ENCODE measurements around the gene CXCR6.

The CXCR6 gene

DNA sequence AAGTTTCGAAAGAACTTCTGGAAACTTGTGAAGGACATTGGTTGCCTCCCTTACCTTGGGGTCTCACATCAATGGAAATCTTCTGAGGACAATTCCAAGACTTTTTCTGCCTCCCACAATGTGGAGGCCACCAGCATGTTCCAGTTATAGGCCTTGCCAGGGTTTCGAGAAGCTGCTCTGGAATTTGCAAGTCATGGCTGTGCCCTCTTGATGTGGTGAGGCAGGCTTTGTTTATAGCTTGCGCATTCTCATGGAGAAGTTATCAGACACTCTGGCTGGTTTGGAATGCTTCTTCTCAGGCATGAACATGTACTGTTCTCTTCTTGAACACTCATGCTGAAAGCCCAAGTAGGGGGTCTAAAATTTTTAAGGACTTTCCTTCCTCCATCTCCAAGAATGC lies 4.1 kb downstream of the CXCR6 start:
- peak overlapping the region in 1 of 2 donors; percentile 54 for H3K27ac ChIP-seq
- no peak for DNase-seq (ENCODE audit: low spot score)
- H3K4me3 ChIP-seq, result no peak overlapping the region
- TF ChIP-seq, protein P1, sequence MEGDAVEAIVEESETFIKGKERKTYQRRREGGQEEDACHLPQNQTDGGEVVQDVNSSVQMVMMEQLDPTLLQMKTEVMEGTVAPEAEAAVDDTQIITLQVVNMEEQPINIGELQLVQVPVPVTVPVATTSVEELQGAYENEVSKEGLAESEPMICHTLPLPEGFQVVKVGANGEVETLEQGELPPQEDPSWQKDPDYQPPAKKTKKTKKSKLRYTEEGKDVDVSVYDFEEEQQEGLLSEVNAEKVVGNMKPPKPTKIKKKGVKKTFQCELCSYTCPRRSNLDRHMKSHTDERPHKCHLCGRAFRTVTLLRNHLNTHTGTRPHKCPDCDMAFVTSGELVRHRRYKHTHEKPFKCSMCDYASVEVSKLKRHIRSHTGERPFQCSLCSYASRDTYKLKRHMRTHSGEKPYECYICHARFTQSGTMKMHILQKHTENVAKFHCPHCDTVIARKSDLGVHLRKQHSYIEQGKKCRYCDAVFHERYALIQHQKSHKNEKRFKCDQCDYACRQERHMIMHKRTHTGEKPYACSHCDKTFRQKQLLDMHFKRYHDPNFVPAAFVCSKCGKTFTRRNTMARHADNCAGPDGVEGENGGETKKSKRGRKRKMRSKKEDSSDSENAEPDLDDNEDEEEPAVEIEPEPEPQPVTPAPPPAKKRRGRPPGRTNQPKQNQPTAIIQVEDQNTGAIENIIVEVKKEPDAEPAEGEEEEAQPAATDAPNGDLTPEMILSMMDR (IDR thresholded peaks at IDR 0.05), result no peak

DNA sequence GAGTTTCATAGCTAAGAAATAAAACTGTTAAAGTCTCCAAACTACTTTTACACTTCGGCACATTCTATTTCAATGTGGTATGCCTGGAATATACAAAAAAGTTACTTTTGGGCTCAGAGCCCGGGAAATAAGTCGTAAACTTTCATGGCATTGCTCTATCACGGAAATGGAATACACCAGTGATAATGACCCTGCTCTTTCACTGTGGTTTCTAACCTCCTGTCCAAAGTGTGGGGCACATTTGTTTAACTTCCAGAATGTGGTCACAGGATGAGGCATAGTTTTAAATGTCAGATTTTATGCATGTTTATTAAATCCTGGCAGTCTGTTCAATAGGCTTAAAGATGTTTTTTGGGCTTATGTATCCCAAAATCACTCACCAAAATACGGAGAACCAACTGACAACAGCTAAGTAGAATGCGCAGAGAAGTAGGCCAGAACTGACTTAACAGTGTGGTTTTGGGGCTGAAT lies 5.1 kb downstream of the CXCR6 start:
- TF ChIP-seq, protein P1 (IDR thresholded peaks at IDR 0.05), result no peak
- DNase-seq (ENCODE audit: low spot score), result no peak
- Histone ChIP-seq H3K27ac (peak overlapping the region in 1 of 2 donors; percentile 54), H3K4me3 (no peak overlapping the region)

DNA sequence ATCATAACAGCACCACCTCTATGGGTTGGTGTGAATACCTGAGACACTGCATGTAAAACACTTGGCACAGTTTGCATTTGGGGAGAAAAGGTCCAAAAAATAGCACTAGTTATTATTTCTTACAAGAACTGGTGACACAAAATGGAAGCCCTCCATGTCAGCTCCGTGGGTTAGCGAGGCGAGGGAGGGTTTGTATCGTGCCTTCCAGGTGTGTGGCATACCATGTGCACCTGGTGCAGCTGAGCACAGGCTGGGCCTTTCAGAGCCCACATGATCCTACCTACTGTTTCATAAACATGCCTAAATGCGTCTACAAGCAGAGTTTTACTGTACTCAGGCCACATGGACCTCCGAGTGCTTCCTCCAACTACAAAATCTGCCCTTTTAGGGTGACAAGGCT lies 5.6 kb downstream of the CXCR6 start:
- DNase-seq (ENCODE audit: low spot score), result peak; percentile 46
- peak overlapping the region in 1 of 2 donors; percentile 54 for H3K27ac ChIP-seq
- no peak overlapping the region for H3K4me3 ChIP-seq
- TF ChIP-seq, protein P1 (IDR thresholded peaks at IDR 0.05), result no peak

DNA sequence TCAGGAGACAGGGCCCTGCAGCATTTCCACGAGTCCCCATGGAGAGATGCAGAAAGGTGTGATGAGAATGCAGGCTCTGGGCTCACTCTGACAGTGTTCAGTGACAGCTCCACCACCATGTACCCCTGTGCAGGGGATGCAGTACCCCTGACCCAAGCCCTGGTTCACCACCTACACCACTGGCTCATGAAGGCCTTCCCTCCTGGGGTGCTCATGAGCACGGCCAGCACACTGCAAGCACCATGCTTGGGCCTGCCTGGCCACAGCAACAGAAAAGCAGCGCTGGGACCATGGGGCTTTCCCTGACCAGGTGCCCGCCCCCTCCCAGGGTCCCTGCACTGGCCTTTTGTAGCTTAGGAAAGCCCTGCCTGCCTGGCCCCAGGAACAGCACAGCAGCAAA lies 6.2 kb downstream of the CXCR6 start:
- Histone ChIP-seq H3K4me3 (no peak overlapping the region), H3K27ac (peak overlapping the region in 1 of 2 donors; percentile 54)
- TF ChIP-seq, protein P1 (IDR thresholded peaks at IDR 0.05), result no peak
- peak; percentile 55 for DNase-seq (ENCODE audit: low spot score)

DNA sequence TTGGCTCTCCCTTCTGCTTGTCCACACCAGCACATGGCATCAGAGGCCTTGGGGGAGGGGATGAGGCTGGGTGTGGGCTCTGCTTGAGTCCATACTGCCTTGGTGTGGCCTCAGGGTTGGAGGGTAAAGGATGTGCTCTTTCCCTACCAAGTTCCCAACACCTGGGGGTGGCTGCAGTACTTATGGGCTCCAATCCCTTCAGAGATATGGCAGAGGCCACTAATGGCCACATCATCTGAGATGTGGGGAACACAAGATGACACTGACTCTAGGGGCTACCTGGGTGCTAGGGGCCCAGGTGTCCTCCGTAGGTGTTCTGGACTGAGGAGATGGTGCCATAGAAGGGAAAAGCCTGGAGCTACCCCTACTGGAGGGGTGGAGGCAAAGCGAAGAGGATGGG lies 6.9 kb downstream of the CXCR6 start:
- TF ChIP-seq, protein P1 (IDR thresholded peaks at IDR 0.05), result no peak
- peak overlapping the region in 1 of 2 donors; percentile 61 for H3K27ac ChIP-seq

DNA sequence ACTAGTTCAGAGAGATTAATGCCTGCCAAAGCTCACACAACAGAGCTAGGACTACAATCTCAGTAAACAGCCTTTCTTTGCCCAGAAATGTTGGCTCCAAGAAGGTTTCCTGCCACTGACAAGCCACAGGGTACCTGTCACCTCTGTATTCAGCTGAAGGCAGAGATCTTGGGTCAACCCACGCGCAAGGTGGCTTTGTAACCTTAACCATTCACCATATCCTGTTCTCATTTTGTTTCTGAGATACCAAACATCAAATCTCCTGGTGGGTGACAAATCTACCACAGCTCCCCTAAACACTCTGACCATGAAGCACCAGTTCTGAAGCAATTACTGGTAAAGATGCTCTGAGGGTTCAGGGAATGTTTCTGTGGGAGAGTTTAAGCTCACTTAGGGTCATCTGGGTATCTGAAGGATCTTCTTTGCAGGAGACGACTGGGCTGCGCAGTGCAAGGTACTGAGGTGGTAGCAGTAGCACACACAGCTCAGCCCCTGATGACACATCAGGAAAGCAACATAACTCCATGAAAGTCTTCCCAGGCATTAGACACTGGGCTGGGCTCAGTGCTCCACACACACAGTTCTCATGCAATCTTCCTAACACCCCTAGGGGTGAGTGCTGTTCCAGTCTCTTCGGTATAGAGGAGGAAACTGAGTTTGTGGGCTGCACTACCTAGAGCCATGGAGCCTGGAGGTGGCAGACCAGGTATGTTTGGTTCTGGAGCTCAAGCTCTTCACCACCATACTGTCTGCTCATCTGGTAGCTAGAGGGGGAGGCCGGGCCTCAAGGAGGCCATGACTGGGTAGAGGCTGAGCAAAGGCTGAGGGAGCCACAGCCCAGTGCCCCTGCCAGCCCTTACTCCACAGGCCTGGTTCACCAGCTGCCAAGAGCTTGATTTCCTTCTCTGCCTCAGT lies 7.7 kb downstream of the CXCR6 start:
- TF ChIP-seq, protein P1 (IDR thresholded peaks at IDR 0.05), result no peak
- no peak for DNase-seq (ENCODE audit: low spot score)
- Histone ChIP-seq H3K4me3 (no peak overlapping the region), H3K27ac (peak overlapping the region in 1 of 2 donors; percentile 61)

More for the DNA sequence above, 6.9 kb downstream of the CXCR6 start:
- DNase-seq (ENCODE audit: low spot score), result no peak
- no peak overlapping the region for H3K4me3 ChIP-seq

DNA sequence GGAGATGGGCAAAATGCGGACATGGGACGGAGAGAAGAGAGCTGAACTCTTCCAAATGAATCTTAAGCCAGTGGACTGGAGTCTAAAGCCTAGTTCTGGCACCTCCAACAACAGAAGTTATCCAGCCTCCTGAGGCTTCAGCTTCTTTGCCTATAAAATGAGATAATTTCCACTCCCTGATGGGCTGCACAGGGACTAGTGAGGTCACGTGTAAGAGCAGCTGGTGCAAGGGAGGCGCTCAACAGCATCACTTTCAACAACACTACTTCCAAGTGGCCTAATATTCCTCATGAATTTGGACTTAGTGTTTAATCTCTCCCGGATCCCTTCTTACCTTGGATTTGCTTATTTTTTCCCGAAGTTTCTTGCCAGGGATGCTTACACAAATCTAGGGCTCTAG lies 8.7 kb downstream of the CXCR6 start:
- no peak for DNase-seq (ENCODE audit: low spot score)
- H3K27ac ChIP-seq, result peak overlapping the region in 1 of 2 donors; percentile 13
- H3K4me3 ChIP-seq, result no peak overlapping the region
- TF ChIP-seq, protein P1 (IDR thresholded peaks at IDR 0.05), result no peak
